H1 (cell line): Measurements from ENCODE around the gene CCDC141. TPM values are rescaled to one million over a fixed set of nuclear protein-coding genes. Genes with fewer than 3 reads are reported as not detected.
A peak's percentile ranks its signal among the peaks of the same experiment; 100 is the strongest.

Experiments
- CTCF ChIA-PET: fragments of 300-600 bp; sonication (Branson Sonifier 250); formaldehyde crosslinking; loops from one replicate; lab custom pipeline; 2021; ENCODE audit not compliant: partially characterized antibody; lab: Charles Lee
- POLR2A ChIA-PET: fragments of 300-600 bp; sonication (Branson Sonifier 250); formaldehyde crosslinking; loops from one replicate; lab custom pipeline; 2021; ENCODE audit warnings: inconsistent platforms; ENCODE audit not compliant: partially characterized antibody; lab: Charles Lee
- DNase-seq, 2 experiments: peaks; one replicate each; pipeline versions ENCODE4 v3.0.0 to v3.0.0-alpha.2; 2010 to 2022; ENCODE audit warnings: low spot score in 2 of 2, low read depth in 1 of 2, mixed read lengths in 1 of 2
- FAIRE-seq: peaks from 2 replicates; lab custom pipeline; 2011; peaks lifted over from hg19 to GRCh38; lab: Jason Lieb, UNC
- H2AFZ ChIP-seq: 2 replicates; pipeline ENCODE4 v1.8.1; 2012; ENCODE audit warnings: low read length, inconsistent platforms
- H2AK5ac ChIP-seq: 2 replicates; pipeline ENCODE4 v1.6.1; 2013; ENCODE audit warnings: low read depth, low read length
- H2BK120ac ChIP-seq: replicated peaks from 2 replicates; pipeline ENCODE3; 2013; ENCODE audit warnings: low read depth, low read length, inconsistent platforms
- H2BK12ac ChIP-seq: 2 replicates; pipeline ENCODE4 v1.6.1; 2013; ENCODE audit warnings: low read depth, low read length
- H2BK15ac ChIP-seq: 2 replicates; pipeline ENCODE4 v1.6.1; 2013; ENCODE audit warnings: low read length
- H2BK20ac ChIP-seq: 2 replicates; pipeline ENCODE4 v1.6.1; 2013; ENCODE audit warnings: low read length
- H2BK5ac ChIP-seq: 2 replicates; pipeline ENCODE4 v1.6.1; 2013; ENCODE audit warnings: low read depth, low read length
- H3K14ac ChIP-seq: 2 replicates; pipeline ENCODE4 v1.6.1; 2013; ENCODE audit warnings: inconsistent platforms; ENCODE audit not compliant: insufficient read length
- H3K18ac ChIP-seq: 2 replicates; pipeline ENCODE4 v1.6.1; 2013; ENCODE audit warnings: low read length; ENCODE audit errors: extremely low read depth
- H3K23ac ChIP-seq: 2 replicates; pipeline ENCODE4 v1.6.1; 2013; ENCODE audit warnings: inconsistent platforms; ENCODE audit not compliant: insufficient read length
- H3K23me2 ChIP-seq: 2 replicates; pipeline ENCODE4 v1.6.1; 2013; ENCODE audit warnings: low read depth, low read length
- H3K27ac ChIP-seq: 2 replicates; pipeline ENCODE4 v1.6.1; 2011; ENCODE audit warnings: low read depth, low read length, inconsistent platforms
- H3K27me3 ChIP-seq, 4 experiments: replicated peaks in 1 of 4; 1 replicate in 1 of 4; 2 replicates in 3 of 4; pipeline versions ENCODE4 v1.6.1 to v1.8.1; 2011 to 2013; ENCODE audit warnings: low read length in 3 of 4, mild to moderate bottlenecking in 3 of 4, inconsistent platforms in 2 of 4, mixed read lengths in 2 of 4, moderate library complexity in 1 of 4; ENCODE audit not compliant: control insufficient read depth in 3 of 4, insufficient read depth in 3 of 4; ENCODE audit errors: extremely low read depth in 1 of 4
- H3K36me3 ChIP-seq, 4 experiments: 2 replicates each; pipeline versions ENCODE4 v1.6.1 to v1.8.1; 2011 to 2013; ENCODE audit warnings: mild to moderate bottlenecking in 4 of 4, low read length in 3 of 4, moderate library complexity in 2 of 4, control low read depth in 1 of 4, inconsistent platforms in 1 of 4; ENCODE audit not compliant: insufficient read depth in 4 of 4, control insufficient read depth in 2 of 4
- H3K4ac ChIP-seq: replicated peaks from 2 replicates; pipeline ENCODE3; 2013; ENCODE audit warnings: low read length, low read depth, mixed read lengths, inconsistent platforms; ENCODE audit not compliant: insufficient read length
- H3K4me1 ChIP-seq, 4 experiments: replicated peaks in 1 of 4; 1 replicate in 1 of 4; 2 replicates in 3 of 4; pipeline versions ENCODE4 v1.6.1 to v1.8.1; 2011 to 2013; ENCODE audit warnings: low read length in 3 of 4, inconsistent platforms in 2 of 4, mixed read lengths in 1 of 4; ENCODE audit not compliant: insufficient read depth in 4 of 4, control insufficient read depth in 3 of 4
- H3K4me2 ChIP-seq, 2 experiments: 2 replicates each; pipeline versions ENCODE4 v1.6.1 to v1.8.1; 2011 to 2013; ENCODE audit warnings: low read depth in 2 of 2, low read length in 2 of 2, control low read depth in 1 of 2, inconsistent platforms in 1 of 2, mild to moderate bottlenecking in 1 of 2; ENCODE audit not compliant: insufficient read depth in 1 of 2
- H3K4me3 ChIP-seq, 4 experiments: fragments of 200-600, 300-600 bp in 1 of 4; sonication (generic), shearing (Covaris generic), sonication (Bioruptor Twin) in 1 of 4; 2 replicates each; pipeline versions ENCODE4 v1.5.1 to v1.8.1; 2011 to 2016; ENCODE audit warnings: low read length in 4 of 4, low read depth in 3 of 4, control low read depth in 2 of 4, inconsistent platforms in 2 of 4, mild to moderate bottlenecking in 2 of 4, mixed read lengths in 1 of 4, moderate library complexity in 1 of 4; ENCODE audit not compliant: insufficient read depth in 2 of 4; ENCODE audit errors: extremely low read depth in 1 of 4
- H3K56ac ChIP-seq: replicated peaks from 2 replicates; pipeline ENCODE3; 2013; ENCODE audit warnings: low read depth, mild to moderate bottlenecking, mixed read lengths, low read length, inconsistent platforms; ENCODE audit not compliant: insufficient read length
- H3K79me1 ChIP-seq: 2 replicates; pipeline ENCODE4 v1.6.1; 2013; ENCODE audit warnings: low read depth, low read length, control low read depth
- H3K79me2 ChIP-seq, 2 experiments: 2 replicates each; pipeline versions ENCODE4 v1.6.1 to v1.8.1; 2012 to 2013; ENCODE audit warnings: low read length in 2 of 2, mild to moderate bottlenecking in 2 of 2, inconsistent platforms in 1 of 2; ENCODE audit not compliant: insufficient read depth in 2 of 2, control insufficient read depth in 1 of 2
- H3K9ac ChIP-seq, 4 experiments: replicated peaks in 1 of 4; 1 replicate in 1 of 4; 2 replicates in 3 of 4; pipeline versions ENCODE4 v1.6.1 to v1.8.1; 2011 to 2013; ENCODE audit warnings: low read depth in 3 of 4, low read length in 3 of 4, control low read depth in 2 of 4, mild to moderate bottlenecking in 2 of 4, moderate library complexity in 2 of 4, inconsistent platforms in 1 of 4; ENCODE audit errors: extremely low read depth in 1 of 4
- H3K9me3 ChIP-seq, 2 experiments: 2 replicates each; pipeline versions ENCODE4 v1.6.1 to v1.8.1; 2012 to 2013; ENCODE audit warnings: mild to moderate bottlenecking in 2 of 2, moderate library complexity in 2 of 2, control low read depth in 1 of 2, inconsistent platforms in 1 of 2, low read depth in 1 of 2, low read length in 1 of 2, mixed read lengths in 1 of 2; ENCODE audit not compliant: insufficient read depth in 2 of 2
- H4K20me1 ChIP-seq, 2 experiments: replicated peaks in 1 of 2; 2 replicates each; pipeline versions ENCODE3 to v1.8.1; 2011 to 2013; ENCODE audit warnings: inconsistent platforms in 2 of 2, low read length in 2 of 2, mild to moderate bottlenecking in 1 of 2; ENCODE audit not compliant: insufficient read depth in 2 of 2, control insufficient read depth in 1 of 2
- H4K5ac ChIP-seq: 2 replicates; pipeline ENCODE4 v1.6.1; 2013; ENCODE audit warnings: low read length, low read depth, mixed read lengths, inconsistent platforms; ENCODE audit not compliant: insufficient read length
- H4K8ac ChIP-seq: 2 replicates; pipeline ENCODE4 v1.8.0; 2013; ENCODE audit warnings: mild to moderate bottlenecking, moderate library complexity, low read length, inconsistent platforms; ENCODE audit not compliant: insufficient read depth; ENCODE audit errors: extremely low read depth
- H4K91ac ChIP-seq: replicated peaks from 2 replicates; pipeline ENCODE3; 2013; ENCODE audit warnings: low read length, mixed read lengths, inconsistent platforms; ENCODE audit not compliant: insufficient read length
- BCL11A ChIP-seq, 2 experiments: IDR thresholded peaks; one replicate each; pipeline ENCODE4 v1.6.1; 2011; ENCODE audit warnings: low read depth in 2 of 2, low read length in 2 of 2, mild to moderate bottlenecking in 2 of 2
- CTBP2 ChIP-seq: IDR thresholded peaks from 2 replicates; pipeline ENCODE4 v1.7.0; 2011; ENCODE audit warnings: borderline replicate concordance, mild to moderate bottlenecking, moderate library complexity, mixed read lengths, low read length; ENCODE audit not compliant: insufficient read depth, insufficient read length
- EP300 ChIP-seq, 2 experiments: IDR thresholded peaks; 1 replicate in 1 of 2; 2 replicates in 1 of 2; pipeline ENCODE4 v1.6.1; 2011 to 2012; ENCODE audit warnings: low read depth in 2 of 2, low read length in 2 of 2, mild to moderate bottlenecking in 2 of 2, borderline replicate concordance in 1 of 2, inconsistent platforms in 1 of 2, moderate library complexity in 1 of 2
- EZH2 ChIP-seq: fragments of 200-600 bp; sonication (generic); IDR thresholded peaks from 2 replicates; pipeline ENCODE4 v1.7.1; 2012; ENCODE audit warnings: low read depth, mild to moderate bottlenecking, moderate library complexity, low read length, inconsistent platforms; ENCODE audit not compliant: severe bottlenecking
- HDAC6 ChIP-seq: IDR thresholded peaks from one replicate; pipeline ENCODE4 v1.7.1; 2012; ENCODE audit warnings: low read depth, mild to moderate bottlenecking, inconsistent platforms, low read length, moderate library complexity
- JUND ChIP-seq: IDR thresholded peaks from 2 replicates; pipeline ENCODE4 v1.6.1; 2011; ENCODE audit warnings: mild to moderate bottlenecking, improper control_type of control experiment, low read length
- SRF ChIP-seq: IDR thresholded peaks from 2 replicates; pipeline ENCODE4 v1.6.1; 2011; ENCODE audit warnings: mild to moderate bottlenecking, low read depth, low read length, moderate library complexity
- TEAD4 ChIP-seq: IDR thresholded peaks from 2 replicates; pipeline ENCODE4 v1.6.1; 2012; ENCODE audit warnings: low read depth, low read length, inconsistent platforms, mixed read lengths
- WGBS, 2 experiments: shearing (Covaris generic) in 1 of 2; methylation state at CpG; one replicate each; pipeline versions ENCODE4 v1.1.6 to v1.1.7; 2013 to 2015; ENCODE audit warnings: low lambda C conversion rate in 2 of 2, mixed read lengths in 2 of 2, inconsistent platforms in 1 of 2, low coverage in 1 of 2, missing lambda C conversion rate in 1 of 2; ENCODE audit not compliant: insufficient replicate concordance in 2 of 2, insufficient coverage in 1 of 2, insufficient read length in 1 of 2; ENCODE audit errors: extremely low coverage in 1 of 2, missing lambda C conversion rate in 1 of 2; 5-methylcytosine and 5-hydroxymethylcytosine counted together
- polyA plus RNA-seq, 7 experiments: library from polyadenylated mRNA; depleted of rRNA in 3 of 7; stranded (reverse) in 5 of 7; unstranded in 2 of 7; fragments of >200 nt in 5 of 7; fragments of 200-250 nt in 2 of 7; gene quantifications; 1 replicate in 5 of 7; 2 replicates in 1 of 7; 4 replicates in 1 of 7; pipeline versions ENCODE4 v1.2.1 to v1.2.3, GENCODE V29; 2011 to 2013; ENCODE audit warnings: missing spikeins in 2 of 7, mixed read lengths in 2 of 7
- total RNA-seq: library from RNA; stranded (reverse); fragmentation: NEBNext Ultra II Directional; extraction: Animal tissue kit (Norgen Biotek cat#: 25700); gene quantifications from 2 replicates; pipeline ENCODE4 v1.2.1, GENCODE V29; 2021

The CCDC141 gene
- total and polyA plus RNA-seq, 2 of the 8 experiments (the other 6 are each of a cell fraction or from before 2014, with no cell fraction given), result 0.56 to 21.6 TPM

- H3K27me3 ChIP-seq, result no peaks in the 10 kb centered on the region
- H3K27ac ChIP-seq, result no peak overlapping the region
- no peak overlapping the region for H2BK20ac ChIP-seq
- H3K23ac ChIP-seq, result no peak overlapping the region
- H3K4ac ChIP-seq, result no peak overlapping the region
- no peak for TF ChIP-seq JUND
- no peak for TF ChIP-seq BCL11A (IDR thresholded peaks at IDR 0.05; ENCODE audit: low read depth in 2 of 2, low read length in 2 of 2)
- no peak for TF ChIP-seq CTBP2
- TF ChIP-seq HDAC6, result no peak
- no peak for TF ChIP-seq SRF
- no peak for TF ChIP-seq EZH2
- TF ChIP-seq TEAD4, result no peak
- TF ChIP-seq EP300 (IDR thresholded peaks at IDR 0.05; ENCODE audit: borderline replicate concordance in 1 of 2, low read depth in 2 of 2, low read length in 2 of 2), result no peak
- TF ChIP-seq, all 59 proteins: peak for 0
- no peak for DNase-seq
- no peak overlapping the region for H3K4me2 ChIP-seq
- H3K4me1 ChIP-seq, result no peaks in the 10 kb centered on the region
- H2AFZ ChIP-seq, result no peak overlapping the region
- H2BK15ac ChIP-seq, result no peak overlapping the region
- H3K9ac ChIP-seq, result no peak overlapping the region
- no peak overlapping the region for H2BK5ac ChIP-seq
- H4K5ac ChIP-seq, result peak overlapping the region; percentile 52
- H3K79me2 ChIP-seq, result no peaks in the 10 kb centered on the region
- no peak for FAIRE-seq
- ChIA-PET POLR2A (no interaction called here), CTCF (interaction anchor here (1.4 to 6.7 kb wide), 5 partner anchors 9 to 321 kb away, joined by 5 to 66 read pairs (median 10); no protein-coding TSS in a partner anchor)
- H2BK12ac ChIP-seq, result no peak overlapping the region
- no peak overlapping the region for H3K4me3 ChIP-seq
- no peak overlapping the region for H2AK5ac ChIP-seq
- no peak overlapping the region for H3K56ac ChIP-seq
- 0 out of 8 replicates have a peak, but pooled peaks cover 0 to under 1% (median 0%) of the 10 kb centered on the region in 4 experiments for H3K36me3 ChIP-seq
- no peak overlapping the region for H2BK120ac ChIP-seq
- no peaks in the 10 kb centered on the region for H4K20me1 ChIP-seq
- H3K79me1 ChIP-seq, result no peaks in the 10 kb centered on the region; the same call in 1 of the 2 replicates
- no peak overlapping the region for H3K18ac ChIP-seq
- H3K14ac ChIP-seq, result no peak overlapping the region
- 98% methylated on average over 5 of the region's 5 CpGs; no CpG with 5 or more reads in 1 of the 2 experiments for WGBS, 2 experiments
- no peak overlapping the region for H4K8ac ChIP-seq
- H3K9me3 ChIP-seq, result peaks cover 5 to 13% of the 10 kb centered on the region in 2 experiments
- H3K23me2 ChIP-seq, result no peaks in the 10 kb centered on the region
- H4K91ac ChIP-seq, result no peak overlapping the region
These were observed 27.3 kb downstream of the CCDC141 start for GRCh38 chr2:179022685-179023084.
